SU-DHL-6 (cell line): Measurements from ENCODE around the gene PUSL1.

Source experiments
- H2AFZ ChIP-seq: fragments of 200-600 bp; sonication (generic); 2 replicates; pipeline ENCODE4 v1.6.1; 2014; ENCODE audit warnings: low read depth, mild to moderate bottlenecking, moderate library complexity, mixed read lengths, antibody characterized with exemption, low read length; ENCODE audit not compliant: severe bottlenecking
- H3F3A ChIP-seq: fragments of 200-600 bp; shearing (Covaris generic); 2 replicates; pipeline ENCODE4 v1.6.0; 2016; ENCODE audit warnings: antibody characterized with exemption, mild to moderate bottlenecking; ENCODE audit not compliant: insufficient read depth
- H3K27ac ChIP-seq: fragments of 200-600 bp; sonication (generic); 2 replicates; pipeline ENCODE4 v1.5.1; 2016; ENCODE audit warnings: low read depth, mild to moderate bottlenecking, low read length, moderate library complexity, mixed read lengths
- H3K27me3 ChIP-seq: fragments of 200-600 bp; sonication (generic), shearing (Covaris generic); 2 replicates; pipeline ENCODE4 v1.6.0; 2014; ENCODE audit warnings: mild to moderate bottlenecking, low read length
- H3K36me3 ChIP-seq: fragments of 200-600 bp; sonication (generic); 2 replicates; pipeline ENCODE4 v1.6.1; 2014; ENCODE audit warnings: mild to moderate bottlenecking, low read length, mixed read lengths
- H3K4me2 ChIP-seq: fragments of 300-600, 200-600 bp; shearing (Covaris generic), sonication (generic); 2 replicates; pipeline ENCODE4 v1.6.0; 2014; ENCODE audit warnings: low read length, low read depth, mild to moderate bottlenecking; ENCODE audit not compliant: poor library complexity, severe bottlenecking
- H3K4me3 ChIP-seq: fragments of 200-600 bp; sonication (generic); 2 replicates; pipeline ENCODE4 v1.5.1; 2014; ENCODE audit warnings: antibody characterized with exemption, low read length, mild to moderate bottlenecking, mixed read lengths; ENCODE audit not compliant: insufficient read depth, poor library complexity, severe bottlenecking
- H3K79me2 ChIP-seq: fragments of 200-600 bp; sonication (generic); 2 replicates; pipeline ENCODE4 v1.6.1; 2014; ENCODE audit warnings: mild to moderate bottlenecking, low read length, moderate library complexity; ENCODE audit not compliant: insufficient read depth
- H3K9ac ChIP-seq: fragments of 200-600 bp; sonication (generic); 2 replicates; pipeline ENCODE4 v1.7.0; 2014; ENCODE audit warnings: mild to moderate bottlenecking, low read length
- H3K9me2 ChIP-seq: fragments of 200-600 bp; sonication (generic); replicated peaks from 2 replicates; pipeline ENCODE4 v1.6.1; 2014; ENCODE audit warnings: low read length; ENCODE audit not compliant: insufficient read depth
- H3K9me3 ChIP-seq: fragments of 200-600 bp; sonication (generic); 2 replicates; pipeline ENCODE4 v1.6.1; 2014; ENCODE audit warnings: low read length, mixed read lengths; ENCODE audit not compliant: insufficient read depth
- H4K20me1 ChIP-seq: fragments of 200-600 bp; sonication (generic); 2 replicates; pipeline ENCODE4 v1.6.1; 2014; ENCODE audit warnings: low read depth, mild to moderate bottlenecking, antibody characterized with exemption, low read length, moderate library complexity, mixed read lengths
- CTCF ChIP-seq: fragments of 200-600 bp; sonication (generic); IDR thresholded peaks from one replicate; pipeline ENCODE4 v1.5.1; 2017; ENCODE audit warnings: antibody characterized with exemption, mild to moderate bottlenecking, low read length, moderate library complexity; ENCODE audit not compliant: insufficient read depth, poor library complexity, severe bottlenecking
- EZH2phosphoT487 ChIP-seq: fragments of 200-600 bp; sonication (generic), shearing (Covaris generic); conservative IDR thresholded peaks from 2 replicates; pipeline ENCODE4 v1.6.1; 2018; ENCODE audit warnings: mild to moderate bottlenecking, antibody characterized with exemption, low read length, moderate library complexity, mixed read lengths

The PUSL1 gene

GRCh38 chr1:1272341-1273208, 35.8 kb upstream of the PUSL1 start:
- no peak for TF ChIP-seq CTCF
- TF ChIP-seq EZH2phosphoT487, result no peak
- Histone ChIP-seq H3K4me3 (peak overlapping the region; percentile 92), H3F3A (no peaks in the 10 kb centered on the region), H3K27me3 (no peaks in the 10 kb centered on the region), H2AFZ (no peak overlapping the region), H3K36me3 (no peaks in the 10 kb centered on the region), H3K9ac (peak overlapping the region; percentile 97), H3K4me2 (peak overlapping the region; percentile 90), H4K20me1 (peaks cover 4% of the 10 kb centered on the region; the same call in 1 of the 2 replicates), H3K79me2 (peaks cover 44% of the 10 kb centered on the region), H3K9me2 (no peaks in the 10 kb centered on the region), H3K9me3 (no peaks in the 10 kb centered on the region), H3K27ac (no peak overlapping the region; the same call in 1 of the 2 replicates)

- H3K36me3 ChIP-seq, result no peaks in the 10 kb centered on the region
- H3K27ac ChIP-seq, result peak overlapping the region; percentile 18; the same call in 1 of the 2 replicates
- no peaks in the 10 kb centered on the region for H3F3A ChIP-seq
- H3K9me2 ChIP-seq, result no peaks in the 10 kb centered on the region
- no peak overlapping the region for H2AFZ ChIP-seq
- no peak for TF ChIP-seq EZH2phosphoT487
- TF ChIP-seq CTCF, result no peak
- peak overlapping the region; percentile 97 for H3K9ac ChIP-seq
- peak overlapping the region; percentile 90 for H3K4me2 ChIP-seq
- no peaks in the 10 kb centered on the region for H3K27me3 ChIP-seq
- peak overlapping the region; percentile 92 for H3K4me3 ChIP-seq
- no peaks in the 10 kb centered on the region for H3K9me3 ChIP-seq
- H4K20me1 ChIP-seq, result peaks cover 4% of the 10 kb centered on the region; the same call in 1 of the 2 replicates
- H3K79me2 ChIP-seq, result peaks cover 44% of the 10 kb centered on the region
Measured at GRCh38 chr1:1273209-1273511, 35.2 kb upstream of the PUSL1 start.

DNA sequence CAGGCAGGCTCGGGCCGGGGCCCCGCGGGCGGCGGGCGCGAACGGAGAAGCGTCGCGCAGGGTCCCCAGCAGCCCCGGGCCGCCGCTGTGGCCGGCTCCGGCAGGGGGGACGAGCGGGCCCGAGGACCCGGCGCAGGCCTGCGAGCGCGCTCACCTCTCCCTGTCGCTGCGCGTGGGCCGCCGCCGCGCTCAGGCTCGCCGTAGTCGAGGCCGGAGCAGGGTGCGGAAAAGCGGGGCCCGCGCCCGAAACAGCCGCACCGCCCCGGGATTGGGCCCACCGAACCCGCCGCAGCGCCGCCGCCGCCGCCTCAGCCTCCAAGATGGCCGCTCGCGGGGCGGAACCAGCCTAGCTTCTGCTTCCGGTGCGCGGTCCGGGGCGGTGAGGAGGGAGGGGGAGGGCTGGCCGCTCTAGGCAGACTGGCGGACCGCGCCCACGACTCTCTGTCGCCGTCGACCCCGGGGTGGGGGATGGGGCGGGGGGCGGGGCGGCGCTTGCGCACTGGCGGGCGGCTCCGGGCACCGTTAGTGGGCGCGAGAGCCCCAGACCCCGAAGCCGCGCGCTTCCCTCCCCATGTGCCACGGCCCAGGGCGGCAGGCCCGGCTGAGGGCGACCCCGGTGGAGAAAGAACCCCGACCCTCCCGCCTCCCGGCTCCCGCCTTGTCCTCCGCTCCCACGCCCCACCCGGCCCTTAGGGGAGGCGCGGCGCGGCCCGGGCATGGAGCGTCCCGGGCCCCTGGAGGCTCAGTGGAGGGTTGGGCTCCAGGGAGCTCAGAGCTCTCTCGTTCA, 34.7 kb upstream of the PUSL1 start, which contains the start of gene UBE2J2:
Gene UBE2J2, minus strand, starts transcription at position 343 of the 787 bp plus-strand sequence. CDS start 5,862 bp downstream, outside the sequence.
- no peaks in the 10 kb centered on the region for H3K9me3 ChIP-seq
- peak within 1 kb of the TSS; percentile 97 for H3K9ac ChIP-seq
- H3K36me3 ChIP-seq, result no peaks in the 10 kb centered on the region
- H3K27me3 ChIP-seq, result no peaks in the 10 kb centered on the region
- no peaks in the 10 kb centered on the region for H3F3A ChIP-seq
- no peaks in the 10 kb centered on the region for H3K9me2 ChIP-seq
- peaks cover 4% of the 10 kb centered on the region; the same call in 1 of the 2 replicates for H4K20me1 ChIP-seq
- H2AFZ ChIP-seq, result peak within 1 kb of the TSS; percentile 93
- H3K27ac ChIP-seq, result peak within 1 kb of the TSS; percentile 43
- H3K4me3 ChIP-seq, result peak within 1 kb of the TSS; percentile 92
- TF ChIP-seq EZH2phosphoT487, result no peak
- TF ChIP-seq CTCF, result no peak
- peaks cover 40% of the 10 kb centered on the region for H3K79me2 ChIP-seq
- H3K4me2 ChIP-seq, result peak within 1 kb of the TSS; percentile 90
